ENCODE data around the gene C1QL1.

Gene C1QL1

GRCh38 chr17:44968225-44969143 is at the start of gene C1QL1:
TSS of gene C1QL1 (minus strand) at chr17:44968303. CDS start at chr17:44968048, 255 bp downstream.
- peak; percentile 100 for DNase-seq (ENCODE audit: low spot score)

- peak; percentile 74 for DNase-seq (ENCODE audit: low spot score)
Measured at GRCh38 chr17:45016823-45017222, 48.7 kb upstream of the C1QL1 start.

GRCh38 chr17:45016237-45016636 is 48.1 kb upstream of the C1QL1 start:
- no peak for DNase-seq (ENCODE audit: low spot score)

- no peak for DNase-seq (ENCODE audit: low spot score)
Measured at GRCh38 chr17:45013021-45013997, 45.2 kb upstream of the C1QL1 start.

- no peak for DNase-seq (ENCODE audit: low spot score)
Measured at GRCh38 chr17:45011767-45012166, 43.7 kb upstream of the C1QL1 start.

GRCh38 chr17:45009676-45010467 is 41.8 kb upstream of the C1QL1 start:
- DNase-seq (ENCODE audit: low spot score) = no peak

GRCh38 chr17:45008216-45008615 is 40.1 kb upstream of the C1QL1 start:
- no peak for DNase-seq (ENCODE audit: low spot score)

- DNase-seq (ENCODE audit: low spot score) = peak; percentile 79
Measured at GRCh38 chr17:45006927-45007461, 38.9 kb upstream of the C1QL1 start.

- no peak for DNase-seq (ENCODE audit: low spot score)
Measured at GRCh38 chr17:45005700-45006099, 37.6 kb upstream of the C1QL1 start.

- no peak for DNase-seq (ENCODE audit: low spot score)
Measured at GRCh38 chr17:45004388-45004787, 36.3 kb upstream of the C1QL1 start.

GRCh38 chr17:45003877-45004276 is 35.8 kb upstream of the C1QL1 start:
- no peak for DNase-seq (ENCODE audit: low spot score)

GRCh38 chr17:45001310-45001709 is 33.2 kb upstream of the C1QL1 start:
- DNase-seq (ENCODE audit: low spot score) = no peak

GRCh38 chr17:44999433-44999832 is 31.3 kb upstream of the C1QL1 start:
- no peak for DNase-seq (ENCODE audit: low spot score)

GRCh38 chr17:44998646-44999045 is 30.5 kb upstream of the C1QL1 start:
- no peak for DNase-seq (ENCODE audit: low spot score)

GRCh38 chr17:44997733-44998520 is 29.8 kb upstream of the C1QL1 start:
- no peak for DNase-seq (ENCODE audit: low spot score)

- no peak for DNase-seq (ENCODE audit: low spot score)
Measured at GRCh38 chr17:44996304-44996703, 28.2 kb upstream of the C1QL1 start.

GRCh38 chr17:44995436-44996001 is 27.4 kb upstream of the C1QL1 start:
- no peak for DNase-seq (ENCODE audit: low spot score)

GRCh38 chr17:44992242-44992939 is 24.3 kb upstream of the C1QL1 start:
- DNase-seq (ENCODE audit: low spot score) = no peak

GRCh38 chr17:44990994-44991393 is 22.9 kb upstream of the C1QL1 start:
- no peak for DNase-seq (ENCODE audit: low spot score)
